Lower leg skin (tissue), 3 donors: ENCODE results near the gene DGKB.

Experiments
- POLR2A ChIP-seq, 2 donors: fragments of 450-650 bp; IDR thresholded peaks; one replicate each; pipeline ENCODE4 v1.6.1; 2016 to 2017; ENCODE audit warnings: antibody characterized with exemption in 2 of 2, mild to moderate bottlenecking in 1 of 2, moderate library complexity in 1 of 2
- TF ChIP-seq, protein P1 (sequence below), 3 donors: fragments of 450-650 bp; IDR thresholded peaks; one replicate each; pipeline ENCODE4 v1.5.1; 2016; ENCODE audit warnings: antibody characterized with exemption in 3 of 3, mild to moderate bottlenecking in 3 of 3, moderate library complexity in 2 of 3

DNA sequence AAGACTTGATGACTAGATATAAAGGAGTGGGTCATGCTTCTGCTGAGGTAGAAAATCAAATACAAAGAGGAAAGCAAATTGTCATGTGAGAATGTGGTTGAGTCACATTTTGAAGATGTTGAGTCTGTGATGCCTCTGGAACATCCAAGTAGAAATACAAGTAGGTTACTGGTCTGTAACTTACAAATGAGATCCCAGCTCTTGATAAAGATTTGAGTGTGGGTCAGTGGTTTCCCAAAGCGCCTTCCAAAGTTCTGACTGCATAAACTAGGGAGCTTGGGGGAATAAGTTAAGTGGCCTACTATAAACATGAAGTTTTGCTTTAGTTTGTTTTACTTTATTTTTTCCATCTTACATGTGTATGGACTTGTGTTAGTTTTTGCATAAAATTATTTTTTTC lies 768.8 kb downstream of the DGKB start:
- TF ChIP-seq, protein P1, sequence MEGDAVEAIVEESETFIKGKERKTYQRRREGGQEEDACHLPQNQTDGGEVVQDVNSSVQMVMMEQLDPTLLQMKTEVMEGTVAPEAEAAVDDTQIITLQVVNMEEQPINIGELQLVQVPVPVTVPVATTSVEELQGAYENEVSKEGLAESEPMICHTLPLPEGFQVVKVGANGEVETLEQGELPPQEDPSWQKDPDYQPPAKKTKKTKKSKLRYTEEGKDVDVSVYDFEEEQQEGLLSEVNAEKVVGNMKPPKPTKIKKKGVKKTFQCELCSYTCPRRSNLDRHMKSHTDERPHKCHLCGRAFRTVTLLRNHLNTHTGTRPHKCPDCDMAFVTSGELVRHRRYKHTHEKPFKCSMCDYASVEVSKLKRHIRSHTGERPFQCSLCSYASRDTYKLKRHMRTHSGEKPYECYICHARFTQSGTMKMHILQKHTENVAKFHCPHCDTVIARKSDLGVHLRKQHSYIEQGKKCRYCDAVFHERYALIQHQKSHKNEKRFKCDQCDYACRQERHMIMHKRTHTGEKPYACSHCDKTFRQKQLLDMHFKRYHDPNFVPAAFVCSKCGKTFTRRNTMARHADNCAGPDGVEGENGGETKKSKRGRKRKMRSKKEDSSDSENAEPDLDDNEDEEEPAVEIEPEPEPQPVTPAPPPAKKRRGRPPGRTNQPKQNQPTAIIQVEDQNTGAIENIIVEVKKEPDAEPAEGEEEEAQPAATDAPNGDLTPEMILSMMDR (IDR thresholded peaks at IDR 0.05) = no peak
- no peak for TF ChIP-seq POLR2A (IDR thresholded peaks at IDR 0.05)
